IMR-90 (cell line): ENCODE data around the gene PCK2. TPM values are rescaled to one million over a fixed set of nuclear protein-coding genes. Genes with fewer than 3 reads are reported as not detected.

Source experiments
- ATAC-seq: fragments of 200-7000 bp; cut with Tn5 transposase; 2 replicates; pipeline ENCODE4 v1.9.1; 2020; ENCODE audit warnings: low read depth, mild to moderate bottlenecking, moderate library complexity
- BruUV-seq: library from RNA; stranded (reverse); fragments of 400-500 nt; replicated peaks from 2 replicates; lab custom pipeline; 2021; lab: Mats Ljungman, UMichigan
- CTCF ChIA-PET: fragments of 300-600 bp; formaldehyde crosslinking; extraction: SDS; loops from one replicate; lab custom pipeline; 2021; ENCODE audit warnings: antibody characterized with exemption; lab: Yijun Ruan, JAX
- POLR2A ChIA-PET: fragments of 300-600 bp; sonication (Branson Sonifier 250); formaldehyde crosslinking; loops from one replicate; lab custom pipeline; 2022; ENCODE audit warnings: antibody characterized with exemption; ENCODE audit not compliant: unreplicated experiment; lab: Charles Lee
- DNase-seq: peaks from one replicate; pipeline ENCODE4 v3.0.0; 2013
- H2AFZ ChIP-seq: replicated peaks from 2 replicates; pipeline ENCODE3; 2013; ENCODE audit warnings: low read length, mild to moderate bottlenecking; ENCODE audit not compliant: poor library complexity
- H2AK5ac ChIP-seq: 2 replicates; pipeline ENCODE4 v1.6.1; 2013; ENCODE audit warnings: low read depth, low read length, inconsistent platforms
- H2AK9ac ChIP-seq: replicated peaks from 2 replicates; pipeline ENCODE3; 2013; ENCODE audit warnings: mild to moderate bottlenecking, low read depth, low read length, moderate library complexity; ENCODE audit not compliant: poor library complexity
- H2BK120ac ChIP-seq: 2 replicates; pipeline ENCODE4 v1.6.1; 2013; ENCODE audit warnings: low read depth, low read length, inconsistent platforms
- H2BK15ac ChIP-seq: 3 replicates; pipeline ENCODE4 v1.6.1; 2013; ENCODE audit warnings: low read depth, low read length, inconsistent platforms
- H2BK20ac ChIP-seq: 2 replicates; pipeline ENCODE4 v1.6.1; 2013; ENCODE audit warnings: low read depth, mild to moderate bottlenecking, inconsistent platforms, low read length, moderate library complexity
- H2BK5ac ChIP-seq: 2 replicates; pipeline ENCODE4 v1.6.1; 2013; ENCODE audit warnings: mild to moderate bottlenecking, low read depth, low read length, inconsistent platforms; ENCODE audit not compliant: poor library complexity, severe bottlenecking
- H3K14ac ChIP-seq: replicated peaks from 2 replicates; pipeline ENCODE4 v1.6.1; 2013; ENCODE audit warnings: low read depth, low read length, inconsistent platforms
- H3K18ac ChIP-seq: 2 replicates; pipeline ENCODE4 v1.6.1; 2013; ENCODE audit warnings: low read depth, low read length, control low read depth
- H3K23ac ChIP-seq: 2 replicates; pipeline ENCODE4 v1.6.1; 2013; ENCODE audit warnings: low read depth, low read length, inconsistent platforms
- H3K27ac ChIP-seq: 2 replicates; pipeline ENCODE4 v1.5.1; 2013; ENCODE audit warnings: mild to moderate bottlenecking, control low read depth, low read length; ENCODE audit not compliant: insufficient read depth
- H3K27me3 ChIP-seq: 2 replicates; pipeline ENCODE4 v1.6.1; 2013; ENCODE audit warnings: low read length; ENCODE audit not compliant: control insufficient read depth, insufficient read depth
- H3K36me3 ChIP-seq: 2 replicates; pipeline ENCODE4 v1.6.1; 2013; ENCODE audit warnings: low read length, mixed read lengths; ENCODE audit not compliant: control insufficient read depth, insufficient read depth
- H3K4ac ChIP-seq: 2 replicates; pipeline ENCODE4 v1.6.1; 2013; ENCODE audit warnings: low read depth, low read length, inconsistent platforms
- H3K4me1 ChIP-seq: 2 replicates; pipeline ENCODE4 v1.6.1; 2013; ENCODE audit warnings: low read length, mixed read lengths; ENCODE audit not compliant: control insufficient read depth, insufficient read depth
- H3K4me2 ChIP-seq: 2 replicates; pipeline ENCODE4 v1.6.1; 2013; ENCODE audit warnings: low read depth, mild to moderate bottlenecking, control low read depth, low read length, moderate library complexity
- H3K4me3 ChIP-seq: 2 replicates; pipeline ENCODE4 v1.5.1; 2013; ENCODE audit warnings: low read depth, mild to moderate bottlenecking, control low read depth, low read length, moderate library complexity; ENCODE audit not compliant: insufficient read depth
- H3K56ac ChIP-seq: 2 replicates; pipeline ENCODE4 v1.6.1; 2013; ENCODE audit warnings: low read length, inconsistent platforms; ENCODE audit not compliant: insufficient read depth; ENCODE audit errors: extremely low read depth
- H3K79me1 ChIP-seq, 2 experiments: 2 replicates each; pipeline ENCODE4 v1.6.1; 2013; ENCODE audit warnings: low read length in 2 of 2, inconsistent platforms in 1 of 2, low read depth in 1 of 2
- H3K9ac ChIP-seq: 2 replicates; pipeline ENCODE4 v1.6.1; 2013; ENCODE audit warnings: low read depth, low read length, control low read depth
- H3K9me1 ChIP-seq: 2 replicates; pipeline ENCODE4 v1.6.1; 2013; ENCODE audit warnings: low read length, inconsistent platforms; ENCODE audit not compliant: insufficient read depth
- H3K9me3 ChIP-seq: 2 replicates; pipeline ENCODE4 v1.6.1; 2013; ENCODE audit warnings: low read length; ENCODE audit not compliant: control insufficient read depth, insufficient read depth
- H4K20me1 ChIP-seq: 2 replicates; pipeline ENCODE4 v1.6.1; 2013; ENCODE audit warnings: low read length, inconsistent platforms; ENCODE audit not compliant: insufficient read depth
- H4K5ac ChIP-seq: 2 replicates; pipeline ENCODE4 v1.6.1; 2013; ENCODE audit warnings: mild to moderate bottlenecking, low read depth, low read length, control low read depth
- H4K8ac ChIP-seq, 2 experiments: 2 replicates each; pipeline ENCODE4 v1.6.1; 2013; ENCODE audit warnings: low read depth in 2 of 2, low read length in 2 of 2, control low read depth in 1 of 2, inconsistent platforms in 1 of 2
- H4K91ac ChIP-seq: 2 replicates; pipeline ENCODE4 v1.6.1; 2013; ENCODE audit warnings: low read depth, low read length, inconsistent platforms; ENCODE audit not compliant: insufficient read depth
- CHD1 ChIP-seq: IDR thresholded peaks from 2 replicates; pipeline ENCODE4 v1.6.1; 2012; ENCODE audit warnings: low read depth, low read length, improper control_type of control experiment
- CTCF ChIP-seq: conservative IDR thresholded peaks from 2 replicates; pipeline ENCODE4 v1.5.1; 2012; ENCODE audit warnings: mild to moderate bottlenecking, low read depth, low read length, improper control_type of control experiment
- FOS ChIP-seq: fragments of 150-350 bp; IDR thresholded peaks from 2 replicates; pipeline ENCODE4 v1.6.1; 2016; ENCODE audit warnings: low read depth, low read length
- POLR2A ChIP-seq: IDR thresholded peaks from 2 replicates; pipeline ENCODE4 v1.6.1; 2012; ENCODE audit warnings: mild to moderate bottlenecking, low read depth, low read length
- RAD21 ChIP-seq: IDR thresholded peaks from 2 replicates; pipeline ENCODE4 v1.6.1; 2012; ENCODE audit warnings: low read length, improper control_type of control experiment
- SMC3 ChIP-seq: fragments of 150-350 bp; IDR thresholded peaks from 2 replicates; pipeline ENCODE4 v1.6.1; 2016; ENCODE audit warnings: low read depth, mild to moderate bottlenecking, antibody characterized with exemption, low read length, moderate library complexity
- WGBS, 2 experiments: methylation state at CpG; one replicate each; pipeline versions ENCODE4 v1.1.5 to v1.1.7; 2013; ENCODE audit warnings: missing lambda C conversion rate in 2 of 2; ENCODE audit not compliant: insufficient read length in 1 of 2; ENCODE audit errors: extremely low coverage in 2 of 2; 5-methylcytosine and 5-hydroxymethylcytosine counted together
- dilution Hi-C: fragments of 300-500 bp; cut with HindIII; formaldehyde crosslinking; loops from one replicate; pipeline ENCODE4 v1.14.3; 2018; ENCODE audit warnings: low sequenced_read_pairs; ENCODE audit not compliant: unreplicated experiment
- in situ Hi-C: fragments of 300-500 bp; cut with MboI; formaldehyde crosslinking; loops from 3 replicates; pipeline ENCODE4 v1.14.3; 2019; ENCODE audit warnings: low sequenced_read_pairs, inconsistent platforms, mixed read lengths
- intact Hi-C: fragments of 100-400 bp; cut with micrococcal nuclease; formaldehyde crosslinking; loops from 2 replicates; pipeline ENCODE4 v1.10.0; 2022
- polyA plus RNA-seq, 3 experiments: library from polyadenylated mRNA; depleted of rRNA; stranded (reverse); fragments of >200 nt; gene quantifications; 2 replicates each; pipeline ENCODE4 v1.2.3, GENCODE V29; 2012; ENCODE audit warnings: low replicate concordance in 1 of 3
- total RNA-seq: library from RNA; depleted of rRNA; stranded (reverse); fragments of >200 nt; gene quantifications from 2 replicates; pipeline ENCODE4 v1.2.3, GENCODE V29; 2012

The PCK2 gene
- total and polyA plus RNA-seq, 2 of the 4 experiments (the other 2 are of a cell fraction), result 13.4 to 29.4 TPM

GRCh38 chr14:24058260-24058950 is 35.7 kb upstream of the PCK2 start:
- no peak overlapping the region for H2BK5ac ChIP-seq
- no peaks in the 10 kb centered on the region for H3K9me1 ChIP-seq
- H3K27ac ChIP-seq, result no peak overlapping the region
- H3K18ac ChIP-seq, result no peak overlapping the region
- no peak overlapping the region for H2AK5ac ChIP-seq
- WGBS, 2 experiments, result 32% methylated on average over 5 of the region's 7 CpGs; no CpG with 5 or more reads in 1 of the 2 experiments
- peaks cover 34% of the 10 kb centered on the region; the same call in 1 of the 2 replicates for H3K27me3 ChIP-seq
- no peak overlapping the region for H2BK120ac ChIP-seq
- H4K8ac ChIP-seq, result no peak overlapping the region
- H4K20me1 ChIP-seq, result no peaks in the 10 kb centered on the region
- no peaks in the 10 kb centered on the region for H3K36me3 ChIP-seq
- in situ Hi-C loops, result loop anchor here (5.0 kb wide), 1 partner anchor 34 kb away; the partner anchor contains the start of gene PCK2
- ATAC-seq (peak; percentile 98), DNase-seq (peak; percentile 64)
- no peak overlapping the region for H3K9ac ChIP-seq
- H2BK15ac ChIP-seq, result no peak overlapping the region
- H3K14ac ChIP-seq, result no peak overlapping the region
- POLR2A ChIA-PET, result no interaction called here
- no peaks in the 10 kb centered on the region for H3K79me1 ChIP-seq
- BruUV-seq, result no TSS peak
- no peak overlapping the region for H3K23ac ChIP-seq
- CTCF ChIA-PET, result interaction anchor here (0.7 to 2.7 kb wide), 11 partner anchors 8 to 250 kb away, joined by 3 to 41 read pairs (median 4); no protein-coding TSS in a partner anchor
- no peaks in the 10 kb centered on the region for H3K4me1 ChIP-seq
- no peak overlapping the region for H2AFZ ChIP-seq
- no peak overlapping the region for H3K4me2 ChIP-seq
- dilution Hi-C loops, result no loop called here
- no peak overlapping the region for H4K5ac ChIP-seq
- intact Hi-C loops, result loop anchor here (1.0 to 2.0 kb wide), 5 partner anchors 32 to 239 kb away; partner anchors contain the start of gene IRF9
- H3K4ac ChIP-seq, result no peak overlapping the region
- peak overlapping the region; percentile 45 for H2AK9ac ChIP-seq
- no peak overlapping the region for H3K4me3 ChIP-seq
- no peak overlapping the region for H2BK20ac ChIP-seq
- no peak for TF ChIP-seq CHD1
- no peak for TF ChIP-seq FOS
- peak; percentile 88 for TF ChIP-seq SMC3
- peak; percentile 94 for TF ChIP-seq RAD21
- no peak for TF ChIP-seq POLR2A
- TF ChIP-seq CTCF, result peak; percentile 93
- H3K9me3 ChIP-seq, result no peaks in the 10 kb centered on the region
- no peak overlapping the region for H3K56ac ChIP-seq
- no peak overlapping the region for H4K91ac ChIP-seq
